Measurements from ENCODE around the gene TTYH2.
"Not testable (repeated sequence)": the region's sequence is repeated elsewhere in the genome, so short reads cannot be mapped to it uniquely, and the experiment has no call there.

The TTYH2 gene

GRCh38 chr17:74267987-74268499, 54.7 kb downstream of the TTYH2 start:
- no peak for DNase-seq

DNA sequence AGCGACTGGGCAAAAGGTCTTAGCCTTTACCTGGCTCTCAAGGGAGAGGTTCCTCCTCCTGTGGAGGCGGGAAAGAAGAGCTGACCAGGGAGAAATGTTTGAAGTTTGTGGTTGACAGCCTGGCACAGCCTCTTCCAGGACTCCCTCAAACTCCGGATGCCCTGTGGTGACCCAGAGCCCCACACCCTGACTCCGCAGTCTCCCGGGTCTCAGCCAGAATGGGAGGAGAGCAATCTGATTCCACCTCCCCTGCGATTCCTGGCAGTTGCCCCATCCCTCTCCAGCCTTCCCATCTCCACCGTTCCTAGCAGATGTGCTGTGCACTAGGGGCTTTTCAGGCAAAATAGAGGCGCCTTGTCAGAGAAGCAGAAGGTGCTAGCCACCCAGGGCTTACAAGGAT, 55.2 kb downstream of the TTYH2 start:
- no peak for DNase-seq

DNA sequence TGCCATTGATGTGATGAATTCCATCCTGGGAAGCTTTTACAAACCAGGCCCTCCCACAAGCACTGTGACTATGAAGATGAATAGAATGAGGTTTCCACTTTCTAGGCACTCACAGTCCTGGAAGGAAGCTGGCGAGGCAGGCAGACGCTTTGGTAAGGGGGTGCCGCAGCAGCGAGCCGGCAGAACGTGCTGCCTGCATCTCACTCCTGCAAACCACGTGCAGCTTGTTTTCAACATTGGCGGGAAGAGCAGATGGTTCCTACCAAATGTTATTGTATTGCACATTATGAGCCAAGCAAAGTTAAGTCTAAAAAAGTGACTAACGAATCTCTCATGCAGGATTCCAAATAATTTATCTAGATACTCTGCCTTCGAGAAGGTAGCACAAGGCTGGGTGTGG, 57.0 kb downstream of the TTYH2 start:
- no peak for DNase-seq

GRCh38 chr17:74271281-74271680, 57.9 kb downstream of the TTYH2 start:
- DNase-seq: peak; percentile 49

GRCh38 chr17:74271901-74272561, 58.7 kb downstream of the TTYH2 start:
- peak; percentile 82 for DNase-seq

GRCh38 chr17:74272731-74273201, 59.4 kb downstream of the TTYH2 start:
- DNase-seq: peak; percentile 82

DNA sequence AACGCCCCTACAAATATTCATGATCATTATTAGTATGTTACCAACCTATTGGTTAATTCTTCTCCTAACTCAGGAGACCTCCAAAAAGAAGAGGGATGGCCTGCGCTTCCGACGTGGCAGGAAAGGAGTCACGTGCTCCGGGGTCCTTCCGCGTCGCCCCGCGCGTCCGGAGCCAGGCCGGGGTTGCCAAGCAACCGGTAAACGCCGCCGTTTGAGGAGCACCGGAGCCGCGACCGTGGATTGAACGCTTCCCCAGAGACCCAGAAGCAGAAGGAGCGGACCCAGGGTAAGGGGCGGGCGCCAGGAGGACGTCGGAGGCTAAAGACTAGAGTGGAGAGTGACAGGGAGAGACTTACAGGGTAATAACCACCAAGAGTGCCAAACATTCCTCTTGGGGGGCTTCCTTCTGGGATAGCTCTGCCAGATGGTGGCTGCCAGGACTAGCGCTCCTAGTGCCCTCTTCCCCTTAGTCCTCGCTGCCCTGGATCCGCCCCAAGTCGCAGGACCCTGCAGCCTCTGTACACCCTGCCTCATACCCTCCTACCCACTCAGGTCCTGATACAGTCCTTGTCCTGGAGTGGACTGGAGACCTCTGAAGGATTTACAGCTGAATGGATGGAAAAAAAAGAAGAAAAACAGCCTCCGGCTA, 60.8 kb downstream of the TTYH2 start, which contains the start of gene DNAI2:
TSS of gene DNAI2 (plus strand) at position 175 of the 649 bp plus-strand sequence. CDS start 7,584 bp downstream, outside the sequence.
- peak; percentile 89 for DNase-seq

GRCh38 chr17:74274709-74275340, 61.5 kb downstream of the TTYH2 start:
- no peak for DNase-seq

DNA sequence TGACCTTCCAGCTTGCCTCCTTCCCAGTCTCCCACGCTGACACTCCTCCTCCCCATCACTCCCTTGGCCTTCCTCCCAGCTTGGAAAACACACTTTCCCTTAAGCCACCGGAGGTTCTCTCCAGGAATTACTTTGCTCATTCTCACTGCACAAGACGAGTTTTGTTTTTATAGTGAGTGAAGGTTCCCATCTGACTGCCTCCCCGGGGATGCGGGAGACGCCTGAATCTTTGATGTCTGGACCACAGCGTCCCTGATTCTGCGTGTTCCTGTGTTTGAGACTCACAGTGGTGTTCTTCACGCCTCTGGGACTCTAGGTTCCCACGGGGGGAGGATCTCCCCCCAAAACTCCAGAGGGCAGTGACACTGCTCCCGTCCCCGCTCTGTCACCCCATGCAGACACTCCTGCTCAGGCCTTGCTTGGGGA, 62.7 kb downstream of the TTYH2 start:
- DNase-seq: no peak

DNA sequence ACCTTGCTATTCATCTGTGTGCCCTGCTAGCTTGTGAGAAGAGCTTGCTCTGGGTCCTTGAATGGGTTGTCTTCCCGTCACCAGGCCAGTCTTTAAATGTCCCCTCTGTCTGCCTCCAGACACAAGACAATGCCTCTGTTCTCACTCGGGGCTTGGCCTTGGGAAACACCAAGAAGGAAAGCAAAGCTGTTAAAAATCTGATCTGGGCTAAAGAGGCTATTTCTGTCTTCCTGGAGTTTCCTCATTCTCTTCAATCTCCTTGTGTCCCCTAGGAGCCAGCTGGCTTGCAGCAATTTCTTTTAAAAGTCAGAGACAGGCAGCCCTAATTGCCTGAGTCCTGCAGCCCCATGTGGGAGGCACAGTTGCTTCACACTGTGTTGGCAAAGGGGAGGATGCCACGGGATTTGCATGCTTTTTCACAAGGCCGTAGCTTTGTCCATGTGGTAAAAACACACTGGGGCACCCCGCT, 63.2 kb downstream of the TTYH2 start:
- DNase-seq: peak; percentile 73

- no peak for DNase-seq
Measured at GRCh38 chr17:74277935-74278334, 64.6 kb downstream of the TTYH2 start.

GRCh38 chr17:74279617-74280016, 66.2 kb downstream of the TTYH2 start:
- DNase-seq: not testable (repeated sequence)

GRCh38 chr17:74280093-74280513, 66.7 kb downstream of the TTYH2 start:
- no peak for DNase-seq

DNA sequence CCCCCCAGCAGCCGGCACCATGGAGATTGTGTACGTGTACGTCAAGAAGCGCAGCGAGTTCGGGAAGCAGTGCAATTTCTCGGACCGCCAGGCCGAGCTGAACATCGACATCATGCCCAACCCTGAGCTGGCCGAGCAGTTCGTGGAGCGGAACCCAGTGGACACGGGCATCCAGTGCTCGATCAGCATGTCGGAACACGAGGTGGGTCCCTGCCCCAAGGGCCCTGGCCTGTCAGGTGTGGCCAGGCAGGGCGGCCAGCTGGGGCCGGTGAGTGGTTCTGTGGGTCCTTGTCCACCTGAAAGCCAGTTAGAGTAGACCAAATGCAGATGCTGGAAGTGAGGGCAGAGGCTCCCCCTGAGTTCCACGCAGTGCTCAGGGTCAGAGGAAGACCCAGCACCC, 68.4 kb downstream of the TTYH2 start:
- no peak for DNase-seq

GRCh38 chr17:74282274-74282586, 68.9 kb downstream of the TTYH2 start:
- not testable (repeated sequence) for DNase-seq

GRCh38 chr17:74282587-74283370, 69.4 kb downstream of the TTYH2 start:
- no peak for DNase-seq

GRCh38 chr17:74283371-74283673, 70.0 kb downstream of the TTYH2 start:
- DNase-seq: no peak

- no peak for DNase-seq
Measured at GRCh38 chr17:74287031-74287602, 73.7 kb downstream of the TTYH2 start.

DNA sequence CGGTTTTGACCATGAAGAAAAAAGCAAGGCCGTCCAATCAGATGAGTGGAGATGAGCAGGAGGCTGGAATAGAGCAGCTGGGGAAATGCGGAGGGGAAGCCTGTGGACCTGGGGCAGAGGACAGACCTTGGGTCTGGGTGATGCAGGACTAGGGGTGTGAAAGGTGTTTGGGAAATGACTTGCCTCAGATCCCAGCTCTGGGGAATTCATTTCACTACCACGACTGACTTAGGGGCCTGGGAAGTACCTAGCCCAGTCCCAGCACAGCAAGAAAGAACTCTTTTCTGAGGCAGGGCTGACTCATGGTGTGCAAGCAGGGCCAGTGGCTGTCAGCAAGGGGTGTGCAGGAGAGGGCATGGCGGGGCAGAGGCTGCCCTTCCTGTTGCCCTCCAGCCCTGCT, 75.4 kb downstream of the TTYH2 start:
- no peak for DNase-seq

DNA sequence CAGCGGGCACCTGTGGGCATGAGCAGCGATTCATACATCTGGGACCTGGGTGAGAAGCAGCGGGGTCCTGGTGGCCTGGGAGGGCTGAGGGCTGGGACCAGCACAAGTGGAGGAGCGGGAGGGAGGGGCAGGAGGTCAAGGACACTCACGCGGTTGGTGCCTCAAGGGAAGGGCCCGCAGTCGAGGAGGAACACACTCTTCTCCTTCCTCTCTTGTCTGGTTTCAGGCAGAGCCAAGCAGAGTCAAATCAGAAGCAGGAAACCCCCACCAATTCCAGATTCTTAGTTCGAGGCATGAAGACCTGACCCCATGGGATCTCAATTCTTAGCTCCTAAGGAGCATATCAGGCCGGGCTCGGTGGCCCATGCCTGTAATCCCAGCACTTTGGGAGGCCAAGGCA, 76.3 kb downstream of the TTYH2 start:
- no peak for DNase-seq

- peak; percentile 33 for DNase-seq
Measured at GRCh38 chr17:74290340-74290739, 77.0 kb downstream of the TTYH2 start.

GRCh38 chr17:74292495-74292894, 79.1 kb downstream of the TTYH2 start:
- DNase-seq: no peak

Measured in eye (tissue), 1 donor.